GM19468 (cell line): ENCODE data around the gene RNF186.

Source experiments
- ATAC-seq: cut with Tn5 transposase; IDR thresholded peaks from one replicate; pipeline ENCODE4 v1.9.1; 2021; ENCODE audit warnings: mild to moderate bottlenecking, moderate library complexity, moderate number of reproducible peaks; ENCODE audit not compliant: unreplicated experiment; ENCODE audit errors: extremely low read depth

The RNF186 gene

DNA sequence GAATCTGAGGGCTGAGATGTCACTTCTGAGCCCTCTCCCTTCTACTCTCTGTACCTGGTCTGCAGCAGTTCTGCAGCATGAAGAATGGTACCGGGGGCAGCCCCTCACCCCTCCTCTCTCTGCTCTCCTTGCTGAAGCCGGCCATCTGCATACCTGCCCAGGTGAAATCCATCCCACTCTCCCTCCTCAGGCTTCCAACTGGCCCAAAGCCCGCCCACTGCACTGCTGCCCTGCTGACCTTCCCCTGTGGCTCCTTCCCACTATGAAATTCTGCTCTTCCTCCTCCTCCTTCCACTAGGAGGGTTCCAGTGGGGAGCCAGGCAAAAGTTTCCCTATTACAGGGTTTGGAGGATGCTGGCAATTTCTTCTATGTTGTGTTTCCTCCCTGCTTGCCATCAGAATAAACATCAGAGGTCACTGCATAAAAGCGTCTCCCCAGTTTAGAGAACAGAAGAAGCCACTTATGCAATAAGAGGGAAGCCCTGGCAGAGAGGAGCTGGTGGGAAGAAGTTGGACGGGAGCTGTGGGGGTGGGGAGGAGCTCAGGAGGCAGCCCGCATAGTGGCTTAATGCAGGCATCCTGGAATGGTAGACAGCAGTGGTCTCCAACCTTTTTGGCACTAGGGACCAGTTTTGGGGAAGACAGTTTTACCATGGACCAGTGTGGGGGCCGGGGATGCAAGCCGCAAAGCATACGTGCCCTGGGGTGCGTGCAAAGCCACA, 45.7 kb downstream of the RNF186 start:
- no peak for ATAC-seq

GRCh38 chr1:19768353-19769210, 46.5 kb downstream of the RNF186 start:
- ATAC-seq: no peak

GRCh38 chr1:19765623-19766022, 49.5 kb downstream of the RNF186 start:
- ATAC-seq: no peak

- no peak for ATAC-seq
These were observed 50.2 kb downstream of the RNF186 start for GRCh38 chr1:19764848-19765247.
